ENCODE data around the gene UNC119B. TPM values are rescaled to one million over a fixed set of nuclear protein-coding genes. Genes with fewer than 3 reads are reported as not detected.

UNC119B gene
- total RNA-seq, 1 experiment from 2014 or later = 33.8 TPM

- no peak for TF ChIP-seq FOSL1 (IDR thresholded peaks at IDR 0.05; ENCODE audit: low read depth)
- no peak for TF ChIP-seq CEBPB (IDR thresholded peaks at IDR 0.05; ENCODE audit: low read depth)
- no peak for TF ChIP-seq SIN3A (IDR thresholded peaks at IDR 0.05; ENCODE audit: low read depth)
Observed at GRCh38 chr12:120719072-120719471, 8.8 kb downstream of the UNC119B start (continued).

- TF ChIP-seq SRF (IDR thresholded peaks at IDR 0.05; ENCODE audit: low read depth) (no peak), TCF7L2 (IDR thresholded peaks at IDR 0.05; ENCODE audit: borderline replicate concordance, extremely low read depth, insufficient read depth, insufficient read length) (no peak), ZNF274 (IDR thresholded peaks at IDR 0.05; ENCODE audit: low read depth, low read length) (no peak), ATF3 (IDR thresholded peaks at IDR 0.05) (no peak), ZBTB33 (IDR thresholded peaks at IDR 0.05; ENCODE audit: extremely low read depth, insufficient replicate concordance, low read length) (no peak), EZH2 (IDR thresholded peaks at IDR 0.05) (no peak), JUND (IDR thresholded peaks at IDR 0.05) (no peak), CBX3 (IDR thresholded peaks at IDR 0.05; ENCODE audit: low read depth) (no peak), EGR1 (IDR thresholded peaks at IDR 0.05; ENCODE audit: low read depth) (no peak), SIN3A (IDR thresholded peaks at IDR 0.05; ENCODE audit: low read depth) (no peak), FOSL1 (IDR thresholded peaks at IDR 0.05; ENCODE audit: low read depth) (no peak)
- Histone ChIP-seq H3K9ac (ENCODE audit: low read length) (no peak overlapping the region), H2AFZ (ENCODE audit: low read depth, low read length, poor library complexity, severe bottlenecking) (no peak overlapping the region), H3K4me3 (replicated peaks in 1 of 2; ENCODE audit: low read depth in 1 of 2, low read length in 2 of 2) (no peak overlapping the region), H3K4me1 (ENCODE audit: control insufficient read depth in 1 of 2, insufficient read depth in 2 of 2, low read length in 2 of 2) (peaks cover 0 to 7% of the 10 kb centered on the region in 2 experiments; a peak in 1 of 4 replicates), H3K4me2 (ENCODE audit: low read length) (no peak overlapping the region), H3K79me2 (ENCODE audit: insufficient read depth, low read length) (no peaks in the 10 kb centered on the region), H3K27me3 (ENCODE audit: insufficient read depth, low read length) (no peaks in the 10 kb centered on the region), H3K27ac (ENCODE audit: low read depth, low read length) (no peak overlapping the region), H3K9me2 (ENCODE audit: insufficient read depth) (no peaks in the 10 kb centered on the region), H4K20me1 (ENCODE audit: insufficient read depth) (no peaks in the 10 kb centered on the region), H3K9me3 (ENCODE audit: control insufficient read depth in 1 of 2, insufficient read depth in 1 of 2, low read depth in 1 of 2, low read length in 2 of 2) (no peaks in the 10 kb centered on the region), H3K36me3 (ENCODE audit: control insufficient read depth in 1 of 2, insufficient read depth in 2 of 2, low read length in 2 of 2) (peaks cover 47 to 54% of the 10 kb centered on the region in 2 experiments; a peak in 3 of 4 replicates)
- ChIA-PET RAD21 (ENCODE audit: low non-redundant PET in 1 of 2, low total read pairs in 2 of 2, uncharacterized antibody in 2 of 2, unreplicated experiment in 2 of 2) (no interaction called here), POLR2A (no interaction called here), CTCF (no interaction called here)
- no TSS peak for BruUV-seq (replicated peaks)
- DNase-seq (ENCODE audit: low read depth, low spot score) (no peak), ATAC-seq (no peak)
- intact Hi-C loops (cut with micrococcal nuclease) = loop anchor here (10.0 kb wide), 1 partner anchor 385 kb away; no protein-coding TSS in a partner anchor
Observed at GRCh38 chr12:120719496-120720233, 9.4 kb downstream of the UNC119B start.

All from HCT116 (cell line).